TTC549 (cell line): ENCODE measurements around the gene IDH2.
"Not testable (repeated sequence)": the region's sequence is repeated elsewhere in the genome, so short reads cannot be mapped to it uniquely, and the experiment has no call there.

Experiments
- FAIRE-seq: peaks from 2 replicates; lab custom pipeline; 2012; peaks lifted over from hg19 to GRCh38; lab: Jason Lieb, UNC

The IDH2 gene

DNA sequence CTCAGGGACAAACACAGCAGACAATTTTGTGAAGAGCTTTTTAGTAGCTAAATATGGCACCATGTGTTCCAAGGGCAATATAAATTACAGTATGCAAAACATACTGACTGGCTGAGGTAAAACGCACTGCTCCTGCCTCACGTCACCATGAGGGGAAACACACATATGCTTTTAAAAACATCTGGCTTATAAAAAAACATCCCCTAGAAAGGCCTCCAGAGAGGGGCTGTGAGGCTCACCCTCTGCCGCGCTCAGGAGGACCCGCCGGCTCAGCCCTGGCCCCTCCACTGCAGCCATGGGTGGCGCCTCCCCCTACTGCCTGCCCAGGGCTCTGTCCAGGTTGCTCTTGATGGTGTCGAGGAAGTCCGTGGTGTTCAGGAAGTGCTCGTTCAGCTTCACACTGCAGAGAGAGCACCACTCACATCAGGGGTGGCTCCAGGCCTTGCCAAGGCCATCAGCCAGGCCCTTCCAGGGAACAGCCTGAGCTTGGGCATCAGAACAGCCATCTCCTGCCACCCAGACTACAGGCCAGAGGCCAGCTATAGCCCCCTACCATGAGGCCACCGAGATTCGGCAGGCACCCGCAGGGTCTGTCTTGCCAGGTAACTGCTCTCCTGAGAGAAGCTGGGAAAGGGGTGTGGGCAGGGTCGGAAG is 18.2 kb downstream of the IDH2 start:
- no peak for FAIRE-seq

DNA sequence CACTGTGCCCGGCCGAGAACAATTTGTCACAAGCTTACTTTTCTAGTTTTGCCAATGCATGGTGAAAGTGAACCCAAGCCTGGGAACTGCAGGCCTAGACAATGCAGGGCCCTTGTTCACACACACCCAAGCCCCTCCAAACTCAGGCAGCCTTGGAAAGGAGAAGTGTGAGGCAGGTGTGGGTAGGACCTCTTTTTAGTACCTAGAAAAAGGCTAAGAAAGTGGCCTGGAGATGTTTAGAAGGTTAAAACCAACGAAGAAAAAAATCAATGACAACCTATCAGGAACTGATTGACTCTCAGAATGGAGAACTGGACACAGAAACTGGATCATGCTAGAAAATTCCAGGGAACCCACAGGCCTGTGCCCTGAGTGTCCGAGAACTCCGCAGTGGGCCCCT is 18.8 kb downstream of the IDH2 start:
- FAIRE-seq: no peak

DNA sequence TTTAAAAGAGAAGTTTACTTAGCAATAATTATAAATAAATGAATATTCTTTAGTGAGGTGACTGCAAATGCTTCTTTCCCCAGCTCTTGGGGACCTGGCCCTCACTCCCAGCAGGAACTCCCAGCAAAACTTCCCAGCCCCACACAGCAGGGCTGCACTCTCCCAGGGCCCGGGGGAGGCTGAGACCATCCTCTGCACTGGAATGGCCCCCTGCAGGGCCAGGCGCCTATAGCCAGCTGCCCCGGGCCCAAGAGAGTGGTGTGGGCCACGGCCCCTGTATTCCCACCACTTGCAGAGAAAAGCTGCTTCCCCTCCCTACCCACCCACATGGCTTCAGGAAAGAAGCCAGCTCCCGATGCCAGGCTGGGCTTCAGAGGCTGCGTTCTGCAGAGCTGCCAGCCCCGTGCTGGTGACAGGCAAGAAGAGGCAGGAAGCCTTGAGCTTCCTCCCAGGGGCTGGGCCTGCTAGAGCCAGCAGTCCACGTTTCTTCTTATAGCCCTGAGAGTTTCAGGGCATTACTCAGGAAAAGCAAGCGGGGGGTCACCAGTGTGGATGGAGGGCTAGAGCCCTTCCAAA is 20.0 kb downstream of the IDH2 start:
- FAIRE-seq: no peak

DNA sequence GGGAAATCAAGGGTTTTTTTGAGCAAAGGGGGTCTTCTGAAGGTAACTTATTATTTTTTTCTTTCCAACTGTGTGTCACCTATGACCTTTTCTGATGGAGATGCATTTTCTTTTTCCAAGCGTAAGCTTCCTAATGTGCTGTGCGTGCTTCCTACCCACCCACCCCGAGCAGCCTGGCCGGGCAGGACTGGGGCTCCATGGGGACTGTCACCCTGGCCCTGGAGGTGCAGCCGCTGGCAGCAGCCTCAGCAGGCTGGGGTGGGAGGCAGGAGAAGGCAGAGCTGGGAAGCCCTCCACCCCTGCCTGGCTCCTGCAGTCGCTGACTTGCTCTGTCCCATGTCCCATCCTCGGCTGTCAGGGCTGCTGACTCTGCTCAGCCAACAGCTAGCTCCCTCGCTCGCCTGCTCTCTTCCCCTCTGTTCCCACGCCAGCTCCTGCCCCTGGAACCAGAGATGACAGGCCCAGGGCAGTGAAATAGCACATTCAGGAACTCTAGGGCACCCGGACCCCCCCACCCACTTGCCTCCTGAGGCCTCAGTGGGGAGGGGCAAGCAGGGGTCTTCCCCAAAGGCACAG is 21.4 kb downstream of the IDH2 start:
- FAIRE-seq: no peak

DNA sequence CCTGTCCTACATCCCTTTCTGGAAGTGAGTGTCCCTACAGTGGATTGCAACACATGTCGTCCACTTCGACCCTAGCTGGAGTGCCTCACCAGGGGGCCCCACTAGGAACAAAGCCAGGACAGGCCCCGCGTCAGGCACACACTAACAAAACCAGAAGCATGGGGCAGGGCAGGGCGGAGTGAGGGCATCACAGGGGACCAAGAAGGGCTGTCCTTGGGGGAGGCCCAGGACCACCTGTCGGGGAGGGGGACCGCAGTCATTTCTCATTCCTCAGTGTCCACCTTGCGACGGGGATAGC is 21.9 kb downstream of the IDH2 start:
- no peak for FAIRE-seq

DNA sequence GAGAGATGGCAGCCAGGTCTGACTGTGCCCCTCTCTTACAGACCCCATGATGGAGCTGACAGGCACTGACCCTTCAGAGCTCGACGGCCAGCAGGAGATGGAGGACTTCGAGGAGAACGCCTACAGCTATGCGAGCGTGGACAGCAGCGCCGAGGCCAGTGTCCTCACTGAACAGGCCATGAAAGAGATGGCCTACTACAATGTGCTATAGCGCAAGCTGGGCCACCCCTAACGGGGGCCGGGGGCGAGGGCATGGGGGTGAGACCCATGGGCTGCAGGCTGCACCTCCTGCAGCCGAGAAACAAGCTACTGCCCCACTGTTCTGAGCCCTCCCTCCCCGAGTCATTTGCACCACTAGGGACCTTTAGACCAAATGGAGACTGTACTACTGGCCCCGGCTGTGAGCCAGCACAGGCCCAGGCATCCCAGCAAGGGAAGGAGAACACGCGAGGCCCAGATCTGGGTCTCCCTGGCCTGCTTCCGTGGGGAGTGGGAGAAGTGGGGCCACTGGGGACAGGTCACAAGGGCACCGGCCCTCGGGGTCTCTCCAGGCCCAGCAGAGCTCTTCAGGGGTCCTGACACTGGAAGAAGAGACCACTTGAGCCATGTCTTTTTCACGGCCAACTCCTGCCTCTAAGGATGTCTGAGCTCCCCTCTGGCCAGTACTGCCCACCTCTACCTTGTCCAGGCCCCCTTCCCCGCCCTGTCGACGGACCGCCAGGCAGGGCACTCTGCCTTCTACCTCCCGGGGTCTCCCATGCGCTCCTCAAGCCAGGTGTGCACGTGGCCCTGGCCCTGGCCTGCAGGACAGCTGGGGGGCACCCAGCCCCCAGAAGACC is 22.4 kb downstream of the IDH2 start:
- FAIRE-seq: no peak

DNA sequence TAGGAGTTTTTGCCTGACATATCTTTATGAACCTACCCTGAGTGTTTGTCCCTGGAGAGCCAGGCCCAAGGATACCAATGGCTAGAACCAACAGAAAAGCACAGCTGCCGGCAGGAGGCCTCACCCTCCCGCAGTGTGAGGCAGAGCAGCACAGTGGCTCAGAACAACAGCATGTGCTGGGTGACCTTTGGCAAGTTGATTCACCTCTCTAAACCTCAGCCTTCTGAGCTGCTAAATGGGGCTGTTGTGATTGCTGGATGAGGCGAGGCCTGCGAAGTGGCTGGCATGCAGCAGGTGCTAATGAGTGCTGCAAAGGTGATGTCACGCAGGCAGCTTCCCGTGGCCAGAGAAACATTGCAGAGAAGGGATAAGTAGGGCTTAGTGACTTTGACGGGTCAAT is 23.3 kb downstream of the IDH2 start:
- no peak for FAIRE-seq

DNA sequence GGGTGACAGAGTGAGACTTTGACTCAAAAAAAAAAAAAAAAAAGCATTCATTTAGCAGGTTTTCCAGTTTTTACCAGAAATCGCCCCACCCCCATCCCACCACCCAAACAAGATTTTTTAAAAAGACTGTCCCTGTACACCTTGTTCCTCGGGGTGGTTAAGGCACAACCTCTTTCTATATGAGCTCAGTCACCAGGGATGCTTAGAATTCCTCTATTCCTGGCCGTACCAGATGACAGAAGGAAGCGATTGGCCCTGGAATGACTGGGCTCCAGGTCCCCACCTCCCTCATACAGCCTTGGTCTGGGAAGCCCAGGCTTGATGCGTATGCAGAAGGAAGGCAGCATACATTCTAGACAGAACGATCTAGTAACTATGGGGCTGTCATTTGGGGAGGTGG is 25.6 kb downstream of the IDH2 start:
- FAIRE-seq: no peak

DNA sequence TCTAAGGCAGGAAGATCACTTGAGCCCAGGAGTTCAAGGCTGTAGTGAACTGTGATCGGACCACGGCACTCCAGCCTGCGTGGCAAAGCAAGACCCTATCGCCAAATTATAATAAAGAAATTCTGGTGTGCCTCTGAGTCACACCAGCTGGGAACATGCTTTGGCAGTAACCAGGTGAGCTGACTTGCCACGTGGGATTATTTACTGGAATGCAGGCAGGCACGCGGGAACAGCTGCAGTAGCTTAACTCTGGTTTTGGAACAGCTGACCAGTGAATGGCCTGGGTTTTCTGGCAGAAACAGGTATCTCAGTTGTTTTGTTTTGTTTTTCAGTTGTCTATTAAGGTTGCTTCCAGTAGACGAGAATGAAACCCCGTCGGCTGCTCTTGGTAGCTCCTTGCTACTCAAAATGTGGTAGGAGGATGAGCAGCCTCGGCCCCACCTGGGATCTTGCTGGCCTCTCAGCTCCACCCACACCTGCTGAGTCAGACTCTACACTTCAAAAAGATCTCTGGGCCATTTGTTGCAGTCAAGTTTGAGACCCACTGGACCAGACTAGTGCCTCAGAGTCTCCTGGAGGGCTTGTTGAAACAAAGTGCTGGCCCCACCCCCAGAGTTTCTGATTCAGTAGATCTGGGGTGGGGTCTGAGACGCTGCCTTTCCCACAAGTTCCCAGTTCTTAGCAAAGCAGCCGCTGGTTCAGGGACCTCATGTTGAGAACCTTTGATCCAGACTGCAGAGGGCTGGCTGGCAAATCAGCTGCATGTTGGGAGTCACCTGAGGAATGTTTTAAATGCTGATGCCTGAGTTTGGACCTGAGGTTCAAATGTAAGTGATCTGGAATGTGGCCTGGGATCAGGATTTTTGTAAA is 26.6 kb downstream of the IDH2 start:
- FAIRE-seq: no peak

DNA sequence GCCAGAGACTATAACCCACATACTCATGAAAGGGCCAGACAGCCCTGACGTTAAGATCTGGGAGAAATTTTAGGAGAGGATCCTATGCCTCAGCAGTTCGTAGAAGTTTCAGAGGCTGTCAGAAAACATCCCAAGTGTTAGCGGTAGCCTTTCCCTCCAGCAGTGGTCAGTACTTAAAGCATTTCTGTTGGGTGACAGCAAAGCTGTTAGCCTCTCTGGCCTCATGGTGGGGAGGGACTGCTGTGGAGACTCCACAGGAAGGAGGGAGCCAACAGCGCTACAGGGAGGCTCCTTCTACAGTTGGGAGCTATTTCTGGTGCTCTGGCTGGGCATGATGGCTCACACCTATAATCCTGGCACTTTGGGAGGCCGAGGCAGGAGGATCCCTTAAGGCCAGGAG is 27.4 kb downstream of the IDH2 start:
- no peak for FAIRE-seq

DNA sequence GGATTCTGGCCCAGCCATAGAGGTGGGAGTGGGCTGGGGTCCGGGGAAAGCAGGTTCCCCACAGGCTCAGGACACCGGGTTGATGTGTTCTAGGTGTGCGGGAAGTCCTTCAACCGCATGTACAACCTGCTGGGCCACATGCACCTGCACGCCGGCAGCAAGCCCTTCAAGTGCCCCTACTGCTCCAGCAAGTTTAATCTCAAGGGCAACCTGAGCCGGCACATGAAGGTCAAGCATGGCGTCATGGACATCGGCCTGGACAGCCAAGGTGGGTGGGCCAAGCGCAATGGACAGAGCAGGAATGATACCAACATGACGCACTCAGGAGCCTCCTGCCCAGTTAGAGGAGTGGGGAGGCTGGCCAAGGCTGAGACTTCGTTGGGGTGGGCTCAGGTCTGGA is 28.2 kb downstream of the IDH2 start:
- FAIRE-seq: no peak

DNA sequence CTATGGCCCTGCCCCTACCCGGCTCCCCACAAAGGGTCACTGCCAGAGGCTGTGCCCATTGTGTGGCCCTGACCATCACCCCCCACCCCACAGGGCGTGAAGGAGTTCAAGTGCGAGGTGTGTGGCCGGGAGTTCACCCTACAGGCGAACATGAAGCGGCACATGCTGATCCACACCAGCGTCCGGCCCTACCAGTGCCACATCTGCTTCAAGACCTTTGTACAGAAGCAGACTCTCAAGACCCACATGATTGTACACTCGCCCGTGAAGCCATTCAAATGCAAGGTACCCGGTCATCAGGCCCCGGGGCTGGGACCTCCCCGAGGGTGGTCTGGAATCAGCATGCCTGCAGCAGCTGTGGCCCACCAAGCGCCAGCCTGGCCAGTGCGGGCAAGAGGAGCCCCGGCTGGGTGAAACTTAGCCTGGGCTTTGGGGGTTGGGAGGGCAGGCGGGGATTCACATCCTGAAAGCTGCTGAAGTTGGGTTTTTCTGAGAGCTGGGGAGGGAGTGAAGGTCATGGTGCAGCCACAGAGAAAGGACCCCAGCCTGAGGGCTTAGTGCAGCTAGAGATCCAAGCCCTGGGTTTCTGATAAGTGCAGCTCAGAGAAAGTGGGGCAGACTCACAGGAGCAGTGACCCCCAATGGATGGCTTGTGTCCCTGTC is 29.2 kb downstream of the IDH2 start:
- FAIRE-seq: no peak

DNA sequence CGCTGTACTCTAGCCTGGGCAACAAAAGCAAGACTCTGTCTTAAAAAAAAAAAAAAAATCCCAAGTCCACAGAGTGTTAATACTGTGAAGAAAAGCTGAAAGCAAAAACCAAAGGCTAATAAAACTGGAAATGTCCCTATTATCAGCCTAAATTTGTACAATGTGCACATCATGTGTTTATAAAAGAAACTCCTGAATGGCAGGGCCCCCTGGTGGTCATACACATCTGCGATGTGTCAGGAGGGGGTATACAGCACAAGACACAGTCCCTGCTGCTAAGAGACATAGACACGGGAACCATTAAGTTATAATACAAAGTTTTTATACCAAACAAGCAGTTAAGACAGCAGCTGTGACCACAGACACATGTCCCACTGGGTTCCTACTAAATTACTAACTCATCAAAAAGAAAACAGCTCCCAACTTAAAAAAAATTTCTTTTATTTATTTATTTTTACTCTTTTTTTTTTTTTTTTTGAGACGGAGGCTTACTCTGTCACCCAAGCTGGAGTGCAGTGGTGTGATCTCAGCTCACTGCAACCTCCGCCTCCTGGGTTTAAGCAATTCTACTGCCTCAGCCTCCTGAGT is 31.0 kb downstream of the IDH2 start:
- no peak for FAIRE-seq

DNA sequence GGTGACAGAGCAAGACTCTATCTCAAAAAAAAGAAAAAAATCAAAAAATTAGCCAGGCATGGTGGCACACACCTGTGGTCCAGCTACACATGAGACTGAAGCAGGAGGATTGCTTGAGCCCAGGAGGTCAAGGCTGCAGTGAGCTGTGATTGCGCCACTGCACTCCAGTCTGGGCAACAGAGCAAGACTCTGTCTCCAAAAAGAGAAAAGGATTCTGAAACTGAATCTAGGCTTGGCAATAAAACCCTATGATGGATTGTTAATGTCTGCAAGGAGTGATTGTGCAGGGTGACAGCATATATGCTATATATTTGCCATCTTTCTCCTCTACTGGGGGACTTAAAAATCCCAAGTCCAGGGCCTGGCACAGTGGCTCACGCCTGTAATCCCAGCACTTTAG is 31.6 kb downstream of the IDH2 start:
- FAIRE-seq: not testable (repeated sequence)

DNA sequence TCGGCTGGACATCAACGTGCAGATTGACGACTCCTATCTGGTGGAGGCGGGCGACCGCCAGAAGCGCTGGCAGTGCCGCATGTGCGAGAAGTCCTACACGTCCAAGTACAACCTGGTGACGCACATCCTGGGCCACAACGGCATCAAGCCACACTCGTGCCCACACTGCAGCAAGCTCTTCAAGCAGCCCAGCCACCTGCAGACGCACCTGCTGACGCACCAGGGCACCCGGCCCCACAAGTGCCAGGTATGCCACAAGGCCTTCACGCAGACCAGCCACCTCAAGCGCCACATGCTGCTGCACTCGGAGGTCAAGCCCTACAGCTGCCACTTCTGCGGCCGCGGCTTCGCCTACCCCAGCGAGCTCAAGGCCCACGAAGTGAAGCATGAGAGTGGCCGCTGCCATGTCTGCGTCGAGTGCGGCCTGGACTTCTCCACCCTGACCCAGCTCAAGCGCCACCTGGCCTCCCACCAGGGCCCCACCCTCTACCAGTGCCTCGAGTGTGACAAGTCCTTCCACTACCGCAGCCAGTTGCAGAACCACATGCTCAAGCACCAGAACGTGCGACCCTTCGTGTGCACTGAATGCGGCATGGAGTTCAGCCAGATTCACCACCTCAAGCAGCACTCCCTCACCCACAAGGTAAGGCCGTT is 34.2 kb downstream of the IDH2 start:
- FAIRE-seq: no peak

DNA sequence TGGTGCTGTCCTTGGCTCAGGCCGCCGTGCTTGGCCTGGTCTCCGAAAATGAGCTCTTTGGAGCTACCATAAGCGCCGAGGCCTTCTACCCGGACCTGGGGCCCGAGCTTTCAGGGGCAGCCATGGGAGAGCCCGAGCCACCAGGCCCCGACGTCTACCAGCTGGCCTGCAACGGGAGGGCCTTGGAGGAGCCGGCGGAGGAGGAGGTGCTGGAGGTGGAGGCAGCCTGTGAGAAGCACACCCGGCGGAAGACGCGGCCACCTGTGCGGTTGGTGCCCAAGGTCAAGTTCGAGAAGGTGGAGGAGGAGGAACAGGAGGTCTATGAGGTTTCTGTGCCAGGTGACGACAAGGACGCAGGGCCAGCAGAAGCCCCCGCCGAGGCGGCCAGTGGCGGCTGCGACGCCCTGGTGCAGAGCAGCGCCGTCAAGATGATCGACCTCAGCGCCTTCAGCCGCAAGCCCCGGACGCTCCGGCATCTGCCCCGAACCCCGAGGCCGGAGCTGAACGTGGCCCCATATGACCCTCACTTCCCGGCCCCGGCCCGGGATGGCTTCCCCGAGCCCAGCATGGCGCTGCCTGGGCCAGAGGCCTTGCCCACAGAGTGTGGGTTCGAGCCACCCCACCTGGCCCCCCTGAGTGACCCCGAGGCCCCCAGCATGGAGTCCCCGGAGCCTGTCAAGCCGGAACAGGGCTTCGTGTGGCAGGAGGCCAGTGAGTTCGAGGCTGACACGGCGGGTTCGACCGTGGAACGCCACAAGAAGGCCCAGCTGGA is 34.9 kb downstream of the IDH2 start:
- no peak for FAIRE-seq

DNA sequence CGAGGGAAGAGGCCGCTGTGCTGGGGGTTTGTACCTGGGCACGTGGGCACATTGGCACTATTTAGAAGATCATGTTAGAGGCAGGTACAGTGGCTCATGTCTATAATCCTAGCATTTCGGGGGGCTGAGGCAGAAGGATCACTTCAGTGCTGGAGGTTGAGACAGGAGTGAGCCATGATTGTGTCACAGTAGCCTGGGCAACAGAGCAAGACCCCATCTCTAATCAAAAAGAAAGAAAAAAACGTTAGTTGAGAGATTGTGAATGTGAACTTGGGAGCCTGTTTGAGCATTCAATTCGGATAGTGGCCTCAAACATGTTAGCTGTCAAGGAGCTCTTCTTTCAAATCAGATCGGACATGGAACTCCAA is 36.6 kb downstream of the IDH2 start:
- FAIRE-seq: no peak

DNA sequence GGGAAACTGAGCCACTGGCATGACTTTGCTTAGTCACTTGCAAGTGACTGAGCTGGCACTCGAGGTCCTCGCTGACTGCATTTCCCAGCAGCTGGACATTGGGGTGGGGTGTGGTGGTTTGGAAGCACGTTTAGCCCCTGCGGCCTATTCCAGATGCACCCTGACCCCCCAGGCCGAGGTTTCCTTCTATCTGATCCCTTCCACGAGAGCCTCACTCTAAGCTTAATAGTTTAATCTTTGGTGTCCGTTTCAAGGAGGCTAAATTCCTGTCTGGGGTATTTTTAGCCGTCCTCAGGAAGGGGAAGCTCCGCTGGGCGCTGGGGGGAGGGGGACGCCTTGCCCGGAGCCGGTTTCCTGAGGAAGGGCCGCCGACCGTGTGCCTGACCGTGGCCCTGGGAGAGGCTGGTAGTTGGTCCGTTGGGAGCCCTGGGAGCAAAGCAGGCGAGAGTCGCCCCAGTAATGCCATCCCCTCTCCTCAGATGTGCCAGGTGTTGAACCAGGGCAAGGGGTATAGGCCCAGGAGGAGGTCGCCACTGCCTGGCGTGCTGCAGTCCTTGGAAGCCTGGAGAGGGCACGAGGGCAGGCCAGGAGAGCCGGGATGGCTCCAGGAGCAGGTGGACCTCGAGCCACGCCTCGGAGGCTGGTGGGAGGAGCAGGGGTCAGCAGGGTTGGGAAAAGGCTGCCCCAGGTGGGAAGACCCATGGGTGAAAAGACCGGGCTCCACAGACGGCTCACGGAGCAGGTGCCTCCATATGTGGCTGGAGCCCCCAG is 37.2 kb downstream of the IDH2 start:
- no peak for FAIRE-seq

DNA sequence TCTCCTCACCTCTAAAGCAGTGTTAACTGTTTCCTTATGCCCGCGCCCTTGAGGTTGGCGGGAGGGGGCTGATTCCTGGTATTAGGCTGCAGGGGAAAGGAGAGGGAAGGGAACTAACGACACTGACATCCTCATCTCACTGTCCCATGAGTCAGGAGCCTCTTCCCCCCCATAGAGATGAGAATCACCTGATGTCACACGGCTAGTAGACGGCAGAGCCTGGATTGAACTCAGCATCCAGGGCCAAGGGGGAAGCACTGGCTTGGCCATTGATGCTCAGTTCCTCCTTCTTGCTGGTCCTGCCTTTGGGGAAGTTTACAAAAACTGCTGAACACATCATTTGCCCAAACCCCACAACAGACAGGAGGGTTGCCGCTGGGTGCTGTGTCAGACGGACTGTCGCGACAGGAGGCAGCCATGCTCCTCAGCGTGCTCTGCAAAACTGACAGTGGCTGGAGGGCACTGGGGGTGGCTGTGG is 38.5 kb downstream of the IDH2 start:
- FAIRE-seq: no peak
